DMS 273 treated with DMSO at 0.1 percent for 48 hours (cell line): Measurements from ENCODE around the gene EGLN2.
"Not testable (repeated sequence)": the region's sequence is repeated elsewhere in the genome, so short reads cannot be mapped to it uniquely, and the experiment has no call there.

Source experiments
- DNase-seq: peaks from one replicate; lab custom pipeline; 2025; lab: John Stamatoyannopoulos, UW

The EGLN2 gene

DNA sequence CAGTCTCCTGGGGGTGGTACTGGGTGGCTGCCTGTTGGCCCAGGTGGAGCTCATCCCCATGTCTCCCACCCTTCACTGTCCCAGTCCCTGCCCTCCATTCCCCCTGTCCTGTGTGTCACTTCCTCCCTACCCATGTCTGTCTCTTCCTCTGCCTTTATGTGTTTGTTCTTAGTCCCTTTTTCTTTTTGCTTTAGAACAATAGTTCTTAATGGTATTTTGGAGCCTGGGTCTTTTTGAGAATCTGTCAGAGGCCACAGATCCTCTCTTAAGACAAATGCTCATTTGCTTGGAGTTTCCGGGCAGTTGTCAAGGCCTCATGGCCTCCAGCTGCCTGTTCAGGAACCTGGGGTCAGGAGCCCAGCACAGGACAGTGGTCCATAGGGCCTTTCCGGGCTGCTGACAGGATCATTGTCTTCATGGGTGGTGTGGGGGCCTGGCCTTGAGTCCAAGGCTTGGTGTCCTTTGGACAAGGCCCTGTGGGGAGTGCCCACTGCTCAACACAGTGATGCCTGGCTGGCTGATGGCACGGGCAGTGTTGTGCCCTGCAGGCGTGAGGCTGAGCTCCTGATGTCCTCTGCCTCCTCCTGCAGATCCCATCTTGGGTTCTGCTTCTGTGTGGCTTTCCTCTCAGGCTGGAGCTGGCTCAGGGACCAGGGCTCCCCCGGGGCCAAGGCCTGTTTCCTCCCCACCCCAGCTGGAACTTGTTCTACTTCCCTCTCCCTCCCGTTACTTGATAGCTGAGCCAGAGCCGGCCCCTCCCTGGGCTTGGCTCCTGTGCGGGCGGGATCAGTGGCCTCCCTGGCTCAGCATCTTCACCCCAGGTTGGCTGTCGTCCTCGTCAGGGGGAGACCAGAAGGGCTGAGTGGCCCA lies 3.5 kb downstream of the EGLN2 start:
- no peak for DNase-seq

DNA sequence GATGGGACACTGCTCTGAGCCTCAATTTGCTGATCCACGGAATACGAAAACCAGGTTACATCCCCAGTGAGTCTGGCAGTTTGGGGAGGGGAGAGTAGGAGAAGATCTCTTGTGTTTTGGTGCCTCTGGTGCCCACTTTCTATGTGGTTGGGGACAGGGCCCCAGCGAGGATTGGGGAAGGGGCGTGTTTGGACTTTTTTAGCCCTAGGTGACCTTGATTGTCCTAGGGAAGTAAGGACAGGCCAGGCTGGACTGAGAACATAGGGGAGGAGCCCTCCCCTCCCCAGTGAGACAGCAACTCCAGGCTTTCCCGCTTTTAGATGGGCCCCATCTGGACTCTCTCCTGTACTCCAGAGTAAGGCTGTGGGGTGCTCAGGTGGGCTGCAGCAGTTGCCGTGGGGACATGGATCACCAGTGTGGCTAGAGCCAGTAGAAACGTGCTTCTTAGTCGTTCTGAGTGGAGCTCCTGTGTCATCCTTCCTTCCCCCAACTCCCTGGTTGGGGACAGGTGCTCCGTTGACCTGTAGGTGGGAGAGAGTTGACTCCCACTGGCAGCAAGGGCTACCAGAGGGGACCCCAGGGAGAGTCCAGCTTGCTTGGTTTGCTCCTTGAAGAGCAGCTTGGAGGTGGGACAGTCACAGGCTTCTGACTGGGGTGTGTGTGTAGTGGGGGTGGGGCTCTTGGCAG lies 4.3 kb downstream of the EGLN2 start:
- DNase-seq: no peak

DNA sequence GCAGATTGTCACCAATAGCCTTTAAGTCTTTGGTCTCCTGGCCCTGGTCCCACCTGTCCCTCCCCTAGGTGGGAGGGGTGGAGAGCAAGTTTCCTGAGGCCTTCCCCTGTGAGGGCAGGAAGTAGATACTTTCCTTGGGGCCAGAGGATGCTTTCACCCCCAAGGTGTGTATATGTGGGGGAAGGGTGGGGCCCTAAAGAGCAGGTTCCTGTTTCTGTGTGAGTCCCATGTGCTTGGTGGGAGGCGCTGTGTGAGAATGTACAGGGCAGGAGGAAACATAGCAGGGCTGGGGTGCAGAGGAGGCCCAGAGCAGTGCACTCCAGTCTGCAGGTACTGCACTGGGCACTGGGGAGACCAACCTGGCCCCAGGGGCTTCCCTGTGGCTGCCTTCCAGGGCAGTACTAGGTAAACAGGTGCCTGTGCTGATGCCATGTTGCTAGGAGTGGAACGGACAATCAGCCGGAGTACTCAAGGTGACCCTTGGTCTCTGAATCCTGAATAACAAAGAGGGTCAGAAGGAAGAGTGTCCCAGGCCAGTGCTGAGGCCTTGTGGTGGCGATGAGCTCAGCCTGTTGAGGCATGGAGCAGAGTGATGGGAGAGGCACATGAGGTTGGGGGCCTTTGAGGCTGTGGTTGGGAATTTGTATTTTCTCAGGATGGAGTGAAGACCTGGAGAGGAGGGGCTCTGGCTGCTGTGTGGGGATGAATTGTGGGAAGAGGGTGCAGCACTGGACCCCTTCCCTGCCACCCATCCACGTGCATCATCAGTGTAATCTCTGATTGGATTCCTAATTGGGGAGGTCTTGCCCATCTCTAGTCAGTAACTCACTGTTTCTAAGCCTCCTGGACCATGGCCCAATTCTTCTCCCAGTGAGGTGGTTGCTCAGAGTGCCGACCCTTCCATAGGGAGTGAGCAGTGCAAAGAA lies 5.1 kb downstream of the EGLN2 start:
- DNase-seq: no peak

DNA sequence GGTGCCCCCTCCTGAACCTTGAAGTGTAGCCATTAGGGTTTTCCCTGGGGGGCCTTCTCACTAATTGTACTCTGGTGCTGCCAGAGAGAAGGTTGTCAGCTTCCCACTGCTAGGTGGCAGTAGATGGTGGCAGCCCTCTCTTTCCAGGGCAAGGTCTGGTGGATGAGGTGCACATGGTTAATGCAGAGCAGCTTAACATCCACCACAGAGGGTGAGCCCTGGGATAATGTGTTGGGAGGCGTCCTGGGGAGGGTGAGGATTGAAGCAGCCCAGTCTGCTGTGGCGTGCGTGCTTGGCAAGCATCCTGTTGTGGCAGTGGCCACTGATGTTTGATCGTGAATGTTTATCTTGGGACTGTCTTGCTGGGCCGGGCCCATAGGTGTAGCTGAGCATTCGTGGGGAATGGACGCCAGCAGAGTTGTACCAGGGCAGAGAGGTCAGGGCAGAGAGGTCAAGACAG lies 5.8 kb downstream of the EGLN2 start:
- DNase-seq: no peak

DNA sequence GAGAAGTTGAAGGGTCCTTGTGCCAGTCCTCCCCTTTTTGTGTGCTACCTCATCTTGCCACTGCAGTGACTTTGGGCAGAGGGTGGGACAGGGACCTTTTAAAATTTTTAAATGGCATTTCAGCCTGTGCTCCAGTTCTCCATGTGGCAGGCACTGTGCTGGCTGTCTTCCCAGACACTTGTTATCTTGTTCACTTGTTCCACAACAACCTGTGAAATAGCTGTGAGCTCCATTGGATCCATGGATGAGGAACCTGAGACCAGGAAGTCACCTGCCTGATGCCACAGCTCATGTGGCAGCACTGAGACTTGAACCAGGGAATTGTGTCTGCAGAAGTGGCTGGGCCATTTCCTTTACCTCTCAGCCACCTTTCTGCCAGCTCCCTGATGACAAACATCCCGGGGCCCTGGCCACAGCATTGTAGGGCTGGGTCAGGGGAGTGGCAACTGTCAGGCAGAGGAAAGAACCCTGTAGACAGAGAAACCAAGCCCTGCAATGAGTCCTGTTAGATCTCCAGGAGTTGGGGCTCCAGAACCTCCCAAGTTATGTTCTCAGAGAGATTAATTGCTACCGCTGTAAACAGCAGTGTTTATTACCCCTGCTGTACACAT lies 6.4 kb downstream of the EGLN2 start:
- no peak for DNase-seq

DNA sequence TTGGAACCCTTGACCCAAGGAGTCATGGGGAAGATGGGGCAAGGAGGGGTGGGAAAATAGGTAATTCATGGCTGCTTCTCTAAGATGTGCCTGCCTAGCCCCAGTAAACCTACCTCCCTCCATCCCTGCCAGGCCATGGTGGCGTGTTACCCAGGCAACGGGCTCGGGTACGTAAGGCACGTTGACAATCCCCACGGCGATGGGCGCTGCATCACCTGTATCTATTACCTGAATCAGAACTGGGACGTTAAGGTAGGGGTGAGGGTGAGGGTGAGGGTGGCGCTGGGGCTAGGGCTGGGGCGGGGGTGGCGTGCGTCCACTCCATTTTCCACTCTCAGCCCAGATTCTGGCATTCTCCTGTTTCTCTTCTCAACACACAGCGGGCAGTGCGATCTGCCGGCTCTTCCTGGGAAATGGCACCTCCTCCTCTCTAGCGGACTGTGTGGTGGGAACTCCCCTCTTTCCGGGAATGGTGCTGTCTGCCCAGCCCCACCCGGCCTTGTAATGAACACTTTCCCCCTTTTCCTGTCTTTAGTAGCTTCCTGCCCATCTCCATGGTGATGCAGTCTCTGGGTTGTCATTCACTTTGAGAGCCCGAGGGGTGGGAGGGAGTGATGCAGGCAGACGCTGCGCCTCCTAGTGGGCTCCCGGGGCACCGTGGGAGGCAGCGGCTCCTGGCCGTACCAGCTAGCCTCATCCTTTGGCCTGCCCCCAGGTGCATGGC lies 7.6 kb downstream of the EGLN2 start:
- no peak for DNase-seq

DNA sequence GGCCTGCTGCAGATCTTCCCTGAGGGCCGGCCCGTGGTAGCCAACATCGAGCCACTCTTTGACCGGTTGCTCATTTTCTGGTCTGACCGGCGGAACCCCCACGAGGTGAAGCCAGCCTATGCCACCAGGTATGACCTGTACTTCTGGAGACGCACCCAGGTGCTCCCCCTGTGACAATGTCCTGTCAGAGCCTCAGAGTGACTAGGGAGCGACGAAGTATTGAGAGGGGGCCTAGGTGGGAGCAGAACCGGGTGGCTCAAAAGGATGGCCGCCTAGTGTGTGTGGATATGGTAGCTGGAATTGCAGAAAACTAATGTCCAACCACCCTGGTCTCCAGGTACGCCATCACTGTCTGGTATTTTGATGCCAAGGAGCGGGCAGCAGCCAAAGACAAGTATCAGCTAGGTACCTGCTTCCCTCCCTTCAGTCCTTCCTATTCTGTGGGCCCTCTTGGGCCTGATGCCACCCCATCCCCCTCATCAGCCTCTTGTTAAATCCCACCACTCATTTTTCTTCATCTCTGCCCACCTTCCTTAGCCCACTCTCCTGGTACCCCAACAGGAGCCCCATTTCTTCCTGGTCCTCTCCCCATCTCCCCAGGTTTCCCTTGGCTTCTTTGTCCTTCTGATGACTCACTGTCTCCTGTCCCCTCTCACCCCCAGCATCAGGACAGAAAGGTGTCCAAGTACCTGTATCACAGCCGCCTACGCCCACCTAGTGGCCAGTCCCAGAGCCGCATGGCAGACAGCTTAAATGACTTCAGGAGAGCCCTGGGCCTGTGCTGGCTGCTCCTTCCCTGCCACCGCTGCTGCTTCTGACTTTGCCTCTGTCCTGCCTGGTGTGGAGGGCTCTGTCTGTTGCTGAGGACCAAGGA lies 8.4 kb downstream of the EGLN2 start:
- DNase-seq: no peak

DNA sequence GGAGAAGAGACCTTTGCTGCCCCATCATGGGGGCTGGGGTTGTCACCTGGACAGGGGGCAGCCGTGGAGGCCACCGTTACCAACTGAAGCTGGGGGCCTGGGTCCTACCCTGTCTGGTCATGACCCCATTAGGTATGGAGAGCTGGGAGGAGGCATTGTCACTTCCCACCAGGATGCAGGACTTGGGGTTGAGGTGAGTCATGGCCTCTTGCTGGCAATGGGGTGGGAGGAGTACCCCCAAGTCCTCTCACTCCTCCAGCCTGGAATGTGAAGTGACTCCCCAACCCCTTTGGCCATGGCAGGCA lies 9.0 kb downstream of the EGLN2 start:
- DNase-seq: no peak

DNA sequence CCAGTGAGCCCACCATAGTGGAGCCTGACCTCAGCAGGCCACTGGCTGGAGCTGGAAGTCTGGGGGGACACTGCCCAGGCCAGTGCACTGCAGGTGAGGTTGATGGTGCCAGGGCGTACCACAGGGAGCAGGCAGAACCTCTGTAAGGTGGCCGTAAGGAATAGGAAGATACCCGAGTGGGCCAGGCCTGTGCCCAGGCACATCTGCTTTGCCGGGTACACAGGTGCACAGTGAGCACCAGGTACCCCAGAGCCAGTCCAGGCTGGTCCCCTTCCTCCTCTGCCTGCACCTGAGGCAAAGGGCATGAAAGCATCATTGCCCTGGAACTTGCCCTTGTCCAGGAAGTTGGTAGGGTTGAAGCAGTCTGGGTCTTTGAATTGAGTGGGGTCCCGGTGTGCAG lies 9.5 kb downstream of the EGLN2 start:
- no peak for DNase-seq

DNA sequence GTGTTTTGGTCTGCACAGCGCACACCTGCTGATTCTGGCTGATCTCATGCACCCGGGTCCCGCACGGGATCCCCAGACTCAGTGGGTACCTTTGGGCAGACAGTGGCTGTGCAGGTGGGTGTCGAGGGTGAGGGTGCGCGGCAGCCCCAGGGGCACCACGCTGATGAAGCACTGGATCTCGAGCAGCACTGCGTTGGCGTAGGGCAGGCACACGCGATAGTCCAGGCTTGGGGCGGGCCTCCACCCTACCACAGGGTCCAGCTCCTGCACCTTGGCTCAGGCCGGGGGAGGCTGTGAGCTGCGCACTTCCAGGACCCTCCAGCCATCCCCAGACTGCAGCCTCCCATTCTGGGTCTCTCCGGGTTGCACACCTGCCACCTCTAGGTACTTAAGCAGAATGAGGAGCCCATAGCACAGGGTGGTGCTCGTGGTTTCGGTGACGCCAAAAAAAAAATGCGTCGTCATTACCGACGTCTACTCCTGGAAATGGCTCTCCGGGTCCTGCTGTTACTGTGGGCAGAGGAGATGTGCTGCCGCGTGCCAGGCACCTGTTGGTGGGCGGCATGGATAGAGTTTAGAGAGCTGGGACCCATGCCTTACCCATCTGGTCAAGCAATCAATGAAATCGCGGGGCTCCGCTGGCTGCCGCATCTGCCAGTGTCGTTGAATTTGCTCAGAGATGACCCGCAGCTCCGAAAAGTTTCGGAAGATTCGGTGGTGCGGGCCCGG lies 10.5 kb downstream of the EGLN2 start:
- no peak for DNase-seq

DNA sequence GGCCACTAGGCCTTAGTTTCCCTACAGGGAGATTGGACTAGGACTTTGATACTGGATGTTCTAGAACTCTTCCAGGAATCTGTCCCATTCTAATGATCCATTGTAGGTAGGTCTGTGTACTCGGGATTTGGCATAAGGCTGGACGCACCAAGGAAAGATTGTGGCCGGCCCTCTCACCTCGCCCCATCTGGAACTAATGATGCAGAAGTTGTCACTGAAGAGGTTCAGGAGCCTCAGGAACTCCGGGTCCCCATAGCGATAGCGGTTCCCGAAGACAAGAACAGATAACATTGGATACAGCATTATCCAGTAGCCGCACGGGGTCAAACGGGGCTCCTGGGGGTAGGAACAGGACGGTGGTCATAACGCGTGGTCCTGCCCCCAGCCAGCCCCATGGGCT lies 11.2 kb downstream of the EGLN2 start:
- no peak for DNase-seq

DNA sequence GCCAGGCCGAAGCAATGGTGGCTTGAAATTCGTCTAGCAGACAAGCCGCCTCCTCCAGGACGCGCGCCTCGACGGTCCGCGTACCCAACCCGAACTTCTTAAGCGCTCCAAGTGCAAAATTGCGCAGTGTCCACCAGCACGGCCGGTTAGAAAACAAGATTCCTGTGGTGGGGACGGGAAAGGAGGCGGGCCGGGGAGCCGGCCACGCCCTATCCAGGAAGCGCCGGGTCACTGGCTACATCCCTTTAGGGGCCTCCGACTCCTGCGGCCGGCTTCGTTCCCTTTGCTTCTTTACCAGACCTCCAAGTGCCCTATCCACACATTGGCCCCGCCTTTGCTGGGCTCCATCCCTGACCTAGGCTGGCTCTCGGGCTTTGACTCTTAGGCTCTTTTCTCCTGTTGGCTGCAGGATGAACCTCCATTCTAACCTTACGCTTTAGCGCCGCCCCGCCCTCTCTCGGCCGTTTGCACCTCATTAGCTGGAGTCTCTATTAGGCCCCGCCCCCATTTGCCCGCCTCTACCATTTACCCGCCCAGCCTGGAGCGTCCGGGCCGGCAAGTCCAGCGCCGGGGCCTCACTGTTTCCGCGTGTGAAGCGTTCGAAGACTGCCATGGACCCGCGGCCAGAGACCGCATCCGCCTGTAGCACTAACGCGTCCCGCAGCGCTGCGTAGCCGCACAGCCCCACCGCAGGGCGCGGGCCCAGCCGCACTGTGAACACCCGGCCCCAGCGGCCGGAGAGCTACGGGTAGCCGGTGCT lies 11.8 kb downstream of the EGLN2 start:
- not testable (repeated sequence) for DNase-seq

DNA sequence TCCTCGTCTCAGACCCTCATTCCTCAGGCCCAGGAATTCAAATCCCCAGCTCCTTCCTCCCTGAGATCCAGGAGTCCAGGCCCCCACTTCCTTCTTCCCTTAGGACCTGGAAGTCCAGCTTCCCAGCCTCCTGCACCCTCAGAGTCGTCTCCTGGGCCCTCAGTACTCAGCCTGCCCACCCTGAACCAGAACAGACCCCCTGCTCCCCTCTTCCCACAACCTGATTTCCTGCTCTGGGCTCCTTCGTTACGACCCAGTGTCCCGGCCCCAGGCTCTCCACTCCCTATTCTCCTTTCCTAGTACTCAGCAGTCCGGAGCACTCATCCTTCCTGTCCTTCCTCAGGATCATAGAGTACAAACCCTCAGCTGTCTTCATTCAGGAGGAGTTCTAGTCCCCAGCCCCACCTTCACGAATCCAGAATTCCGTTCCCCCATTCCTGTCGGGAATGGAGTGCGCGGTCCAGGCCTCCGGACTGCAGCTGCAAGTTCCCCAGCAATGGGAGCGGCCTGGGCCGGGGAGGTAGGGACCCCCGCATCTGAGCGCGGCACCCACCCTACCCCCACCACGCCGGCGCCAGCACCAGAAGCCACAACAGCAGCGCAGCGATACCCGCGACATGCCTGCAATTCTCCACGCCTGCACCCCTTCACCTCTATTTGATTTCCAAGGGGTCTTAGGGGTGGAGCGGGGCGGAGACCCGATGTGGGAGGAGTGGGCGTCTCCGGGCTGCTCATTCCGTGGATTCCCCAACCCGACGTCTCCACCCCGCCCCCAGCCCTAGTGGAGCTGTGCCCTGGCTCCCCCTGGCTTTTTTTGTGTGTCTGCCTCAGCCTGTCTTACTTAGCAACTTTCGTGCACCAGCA lies 12.7 kb downstream of the EGLN2 start:
- no peak for DNase-seq

DNA sequence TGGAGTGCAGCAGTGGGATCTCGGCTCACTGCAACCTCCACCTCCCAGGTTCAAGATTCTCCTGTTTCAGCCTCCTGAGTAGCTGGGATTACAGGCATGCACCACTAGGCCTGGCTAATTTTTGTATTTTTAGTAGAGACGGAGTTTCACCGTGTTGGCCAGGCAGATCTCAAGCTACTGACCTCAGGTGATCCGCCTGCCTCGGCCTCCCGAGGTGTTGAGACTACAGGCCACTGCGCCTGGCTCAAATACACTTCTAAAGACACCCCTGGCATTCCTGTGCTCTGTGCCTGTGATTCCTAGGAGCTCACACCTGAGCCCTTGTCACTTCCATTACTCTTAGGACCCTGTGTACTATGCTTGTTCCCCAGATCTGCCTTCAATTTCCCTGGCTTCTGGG lies 13.6 kb downstream of the EGLN2 start:
- DNase-seq: not testable (repeated sequence)

DNA sequence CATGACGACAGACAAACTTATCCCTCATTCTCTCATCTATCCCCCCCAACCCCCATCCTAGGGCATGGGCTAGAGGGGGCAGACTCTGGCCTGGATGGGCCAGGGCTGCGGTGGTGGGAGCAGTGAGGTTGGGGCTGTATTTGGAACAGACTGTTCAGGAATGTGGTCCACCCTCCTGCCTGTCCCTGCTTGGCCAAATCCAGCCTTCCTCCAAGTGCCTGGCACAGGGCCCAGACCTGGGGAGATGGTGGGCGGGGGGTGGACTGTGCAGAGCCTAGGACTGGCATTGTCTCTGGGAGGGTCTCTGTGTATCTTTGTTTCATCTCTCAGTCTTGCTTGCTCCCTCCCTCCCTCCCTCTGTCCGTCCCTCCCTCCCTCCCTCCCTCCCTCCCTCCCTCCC lies 14.2 kb downstream of the EGLN2 start:
- no peak for DNase-seq

DNA sequence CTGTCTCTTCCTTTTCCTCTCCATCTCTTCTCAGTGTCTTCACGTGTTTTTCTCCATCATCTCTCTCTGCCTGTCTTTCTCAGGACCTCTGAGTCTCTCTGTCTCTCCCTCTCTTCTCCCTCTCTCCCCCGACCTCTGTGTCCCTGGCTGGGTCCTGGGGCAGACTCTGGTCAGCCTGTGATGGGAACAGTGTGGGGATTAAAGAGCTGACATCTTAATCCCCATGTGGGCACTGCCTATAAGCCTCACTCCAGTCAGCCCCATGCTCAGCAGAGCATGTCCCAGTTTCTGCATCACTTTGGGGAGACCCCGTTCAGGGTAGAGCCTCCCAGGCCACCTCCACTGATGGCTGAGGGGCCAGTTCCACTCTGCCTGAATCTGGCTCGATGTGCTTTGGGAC lies 16.2 kb downstream of the EGLN2 start:
- DNase-seq: no peak

DNA sequence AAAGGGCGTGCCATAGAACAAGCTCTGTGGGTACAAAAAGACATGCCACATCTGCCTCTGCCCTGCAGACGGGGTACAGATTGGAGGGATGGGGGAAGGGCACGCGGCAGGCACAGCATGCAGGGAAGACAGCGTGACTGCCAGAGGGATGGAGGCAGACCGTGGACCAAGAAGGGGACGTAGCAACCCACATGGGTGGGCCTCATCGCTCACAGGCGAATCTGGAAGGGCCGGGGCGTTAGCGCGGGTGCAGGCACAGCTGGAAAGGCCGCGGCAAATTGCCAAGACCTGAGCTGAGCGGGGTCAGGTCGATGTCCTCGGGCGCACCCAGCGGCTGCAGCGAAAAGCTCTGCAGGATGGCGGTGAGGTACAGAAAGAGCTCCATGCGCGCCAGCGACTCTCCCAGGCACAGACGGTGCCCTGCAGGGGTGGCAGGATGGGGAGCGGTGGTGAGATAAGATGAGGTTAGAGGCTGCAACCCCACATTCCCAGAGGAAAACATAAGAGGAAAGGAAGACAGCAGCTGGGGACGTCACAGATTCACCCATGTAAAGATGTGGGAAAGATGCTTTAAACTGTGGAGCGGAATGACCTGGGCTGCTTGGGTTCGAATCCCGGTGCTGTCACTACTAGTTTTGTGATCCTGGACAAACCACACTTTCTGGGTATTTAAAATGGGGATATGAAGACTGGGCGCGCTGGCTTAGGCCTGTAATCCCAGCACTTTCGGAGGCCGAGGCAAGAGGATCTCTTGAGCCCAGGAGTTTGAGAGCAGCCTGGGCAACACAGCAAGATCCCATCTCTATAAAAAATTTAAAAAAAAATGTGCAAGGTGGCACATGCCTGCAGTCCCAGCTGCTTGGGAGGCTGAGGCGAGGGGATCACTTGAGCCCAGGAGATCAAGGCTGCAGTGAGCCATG lies 19.7 kb downstream of the EGLN2 start:
- DNase-seq: not testable (repeated sequence)
